NCI-H226 (cell line): ENCODE results near the gene FCRL4.

Experiments used
- DNase-seq: peaks from one replicate; pipeline ENCODE4 v3.0.0-alpha.2; 2015

FCRL4 gene

GRCh38 chr1:157597959-157598667, at the start of gene FCRL4:
TSS of gene FCRL4 (minus strand) at chr1:157598085. CDS start at chr1:157597944, 141 bp downstream.
- no peak for DNase-seq

GRCh38 chr1:157646144-157646543, 48.3 kb upstream of the FCRL4 start:
- DNase-seq: no peak

GRCh38 chr1:157641177-157641576, 43.3 kb upstream of the FCRL4 start:
- no peak for DNase-seq

GRCh38 chr1:157639800-157640199, 41.9 kb upstream of the FCRL4 start:
- no peak for DNase-seq

GRCh38 chr1:157628773-157629172, 30.9 kb upstream of the FCRL4 start:
- no peak for DNase-seq

GRCh38 chr1:157626099-157626498, 28.2 kb upstream of the FCRL4 start:
- no peak for DNase-seq

GRCh38 chr1:157624471-157624870, 26.6 kb upstream of the FCRL4 start:
- DNase-seq: no peak

GRCh38 chr1:157622471-157622870, 24.6 kb upstream of the FCRL4 start:
- no peak for DNase-seq

- no peak for DNase-seq
Observed at GRCh38 chr1:157618190-157618589, 20.3 kb upstream of the FCRL4 start.

GRCh38 chr1:157600236-157600635, 2.4 kb upstream of the FCRL4 start:
- DNase-seq: no peak

GRCh38 chr1:157596384-157596783, 1.5 kb downstream of the FCRL4 start:
- DNase-seq: no peak

- no peak for DNase-seq
Observed at GRCh38 chr1:157595356-157595755, 2.5 kb downstream of the FCRL4 start.

- DNase-seq: no peak
Observed at GRCh38 chr1:157585984-157586383, 11.9 kb downstream of the FCRL4 start.

GRCh38 chr1:157584503-157584902, 13.4 kb downstream of the FCRL4 start:
- no peak for DNase-seq

GRCh38 chr1:157580828-157581210, 17.1 kb downstream of the FCRL4 start:
- no peak for DNase-seq

GRCh38 chr1:157580179-157580827, 17.6 kb downstream of the FCRL4 start:
- DNase-seq: peak; percentile 36

GRCh38 chr1:157577420-157577819, 20.5 kb downstream of the FCRL4 start:
- DNase-seq: no peak

GRCh38 chr1:157575744-157576143, 22.1 kb downstream of the FCRL4 start:
- DNase-seq: no peak

GRCh38 chr1:157574836-157575235, 23.0 kb downstream of the FCRL4 start:
- DNase-seq: no peak

GRCh38 chr1:157566484-157567300, 31.2 kb downstream of the FCRL4 start:
- DNase-seq: no peak

GRCh38 chr1:157562515-157562914, 35.4 kb downstream of the FCRL4 start:
- DNase-seq: no peak

GRCh38 chr1:157558119-157558518, 39.8 kb downstream of the FCRL4 start:
- DNase-seq: no peak
